ENCODE results near the gene MIB1. TPM values are rescaled to one million over a fixed set of nuclear protein-coding genes. Genes with fewer than 3 reads are reported as not detected.
"Not testable (repeated sequence)": the region's sequence is repeated elsewhere in the genome, so short reads cannot be mapped to it uniquely, and the experiment has no call there.

The MIB1 gene
- total RNA-seq (10 to 100 TPM; 39.0 to 45.1 TPM), total RNA-seq (162 to 441 reads per million in 2 donors)

DNA sequence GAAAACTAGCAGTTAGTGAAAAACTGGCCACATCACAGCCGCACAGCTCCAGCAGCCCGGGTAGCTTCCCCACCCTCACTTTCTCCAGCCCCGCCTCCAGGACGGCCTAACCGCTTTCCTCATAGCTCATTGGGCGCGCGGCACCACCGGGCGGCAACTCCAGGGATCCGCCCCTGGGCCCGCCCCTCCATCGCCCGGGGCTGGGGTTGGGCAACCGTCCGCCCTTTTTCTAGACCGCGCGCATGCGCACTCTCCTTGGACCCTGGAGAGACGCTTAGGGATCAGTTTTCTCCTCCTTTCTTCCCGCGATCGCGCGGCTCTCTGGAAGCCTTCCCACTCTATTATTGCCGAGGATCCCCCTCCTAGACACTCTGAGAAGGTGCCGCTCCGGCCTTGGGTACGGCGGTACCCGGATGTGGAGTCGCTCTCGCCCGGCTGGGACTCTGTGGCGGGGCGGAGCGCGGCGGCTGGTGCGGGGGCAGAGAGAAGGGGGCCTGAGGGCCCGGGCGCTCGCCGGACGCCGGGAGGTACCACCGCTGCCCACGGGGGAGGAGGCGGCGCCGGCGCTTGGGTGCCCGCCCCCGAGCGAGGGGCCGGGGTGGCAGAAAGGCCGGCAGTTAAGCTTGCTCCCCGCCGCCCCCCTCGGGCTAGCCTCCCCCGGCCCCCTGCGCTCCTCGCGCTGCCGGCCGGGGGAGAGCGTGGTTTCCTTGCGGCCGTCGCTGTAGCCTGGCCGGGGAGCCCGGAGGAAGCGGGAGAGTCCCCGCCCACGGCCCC is at the start of gene MIB1:
MIB1 (plus strand) TSS at position 255 of the 774 bp plus-strand sequence. CDS start 792 bp downstream, outside the sequence.
- H3K9me3 ChIP-seq (ENCODE audit: control insufficient read depth, low read length, poor library complexity, severe bottlenecking), result no peaks in the 10 kb centered on the region
- Mint-ChIP-seq H3K4me1 (peaks cover 35% of the 10 kb centered on the region), H3K27me3 (no peaks in the 10 kb centered on the region), H3K27ac (peak within 1 kb of the TSS; percentile 90), H3K36me3 (ENCODE audit: low read depth) (no peaks in the 10 kb centered on the region), H3K4me3 (peak within 1 kb of the TSS; percentile 93)
- ATAC-seq, result peak; percentile 97
- peak; percentile 98 to 99 (median 98) for DNase-seq

DNA sequence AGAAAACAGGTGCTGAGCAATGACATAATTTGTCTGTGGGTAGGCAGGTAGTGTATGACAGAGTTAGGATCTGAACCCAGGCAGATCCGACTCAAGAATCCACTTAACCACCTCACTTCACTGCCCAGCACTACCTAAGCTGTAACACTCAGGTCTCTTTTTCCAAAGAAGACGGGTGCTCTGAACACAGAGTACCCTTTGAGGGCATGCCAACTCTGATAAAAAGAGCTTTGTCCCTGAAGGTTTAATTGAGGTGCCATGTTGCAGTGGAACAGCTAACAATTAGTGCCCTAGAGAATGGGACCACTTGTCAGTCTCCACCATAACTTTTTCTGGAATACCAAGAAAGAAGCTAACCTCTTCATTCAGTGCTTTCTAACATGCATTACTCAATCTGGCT is 47.3 kb upstream of the MIB1 start:
- ATAC-seq (no peak), DNase-seq (no peak)
- no peaks in the 10 kb centered on the region for H3K9me3 ChIP-seq (ENCODE audit: control insufficient read depth, low read length, poor library complexity, severe bottlenecking)
- no peak overlapping the region for H3K4me3 Mint-ChIP-seq
- peak overlapping the region; percentile 68 for H3K27ac Mint-ChIP-seq
- H3K36me3 Mint-ChIP-seq (ENCODE audit: low read depth), result peaks cover 10% of the 10 kb centered on the region
- H3K4me1 Mint-ChIP-seq, result peaks cover 11% of the 10 kb centered on the region
- H3K27me3 Mint-ChIP-seq, result no peaks in the 10 kb centered on the region

- H3K36me3 Mint-ChIP-seq (ENCODE audit: low read depth), result peaks cover 2% of the 10 kb centered on the region
- ATAC-seq, result no peak
Measured at GRCh38 chr18:21700528-21701075, 40.0 kb upstream of the MIB1 start.

GRCh38 chr18:21701621-21702020 is 39.0 kb upstream of the MIB1 start:
- Mint-ChIP-seq H3K36me3 (ENCODE audit: low read depth) (no peaks in the 10 kb centered on the region), H3K4me1 (peaks cover 20% of the 10 kb centered on the region), H3K27ac (no peak overlapping the region), H3K27me3 (no peaks in the 10 kb centered on the region), H3K4me3 (no peak overlapping the region)
- H3K9me3 ChIP-seq (ENCODE audit: control insufficient read depth, low read length, poor library complexity, severe bottlenecking), result no peaks in the 10 kb centered on the region
- ATAC-seq, result no peak
- no peak for DNase-seq

More at GRCh38 chr18:21700528-21701075, 40.0 kb upstream of the MIB1 start:
- Mint-ChIP-seq H3K27ac (no peak overlapping the region), H3K4me1 (peaks cover 20% of the 10 kb centered on the region), H3K27me3 (no peaks in the 10 kb centered on the region), H3K4me3 (no peak overlapping the region)
- DNase-seq, result no peak
- no peaks in the 10 kb centered on the region for H3K9me3 ChIP-seq (ENCODE audit: control insufficient read depth, low read length, poor library complexity, severe bottlenecking)

DNA sequence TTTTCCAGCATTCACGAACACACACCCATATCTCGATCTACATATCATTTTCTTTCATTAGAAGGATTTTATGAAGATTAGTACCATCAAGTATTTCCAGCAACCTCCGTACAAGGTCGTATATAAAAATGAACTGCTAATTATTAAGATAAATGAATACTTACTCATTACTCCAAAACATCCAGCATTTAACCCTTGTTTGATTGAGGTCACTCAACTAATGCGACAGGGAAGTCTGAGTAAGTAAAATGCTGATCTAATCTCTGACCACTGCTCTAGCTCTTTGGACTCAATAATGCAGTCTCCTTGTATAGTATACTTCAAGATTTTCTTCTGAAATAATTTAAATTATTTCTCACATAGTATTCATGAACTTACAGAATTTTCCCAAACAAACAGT is 38.0 kb upstream of the MIB1 start:
- no peak for DNase-seq
- Mint-ChIP-seq H3K27ac (peak overlapping the region; percentile 90), H3K4me3 (peak overlapping the region; percentile 94), H3K27me3 (no peaks in the 10 kb centered on the region), H3K4me1 (peaks cover 22% of the 10 kb centered on the region), H3K36me3 (ENCODE audit: low read depth) (no peaks in the 10 kb centered on the region)
- no peak for ATAC-seq
- H3K9me3 ChIP-seq (ENCODE audit: control insufficient read depth, low read length, poor library complexity, severe bottlenecking), result no peaks in the 10 kb centered on the region

DNA sequence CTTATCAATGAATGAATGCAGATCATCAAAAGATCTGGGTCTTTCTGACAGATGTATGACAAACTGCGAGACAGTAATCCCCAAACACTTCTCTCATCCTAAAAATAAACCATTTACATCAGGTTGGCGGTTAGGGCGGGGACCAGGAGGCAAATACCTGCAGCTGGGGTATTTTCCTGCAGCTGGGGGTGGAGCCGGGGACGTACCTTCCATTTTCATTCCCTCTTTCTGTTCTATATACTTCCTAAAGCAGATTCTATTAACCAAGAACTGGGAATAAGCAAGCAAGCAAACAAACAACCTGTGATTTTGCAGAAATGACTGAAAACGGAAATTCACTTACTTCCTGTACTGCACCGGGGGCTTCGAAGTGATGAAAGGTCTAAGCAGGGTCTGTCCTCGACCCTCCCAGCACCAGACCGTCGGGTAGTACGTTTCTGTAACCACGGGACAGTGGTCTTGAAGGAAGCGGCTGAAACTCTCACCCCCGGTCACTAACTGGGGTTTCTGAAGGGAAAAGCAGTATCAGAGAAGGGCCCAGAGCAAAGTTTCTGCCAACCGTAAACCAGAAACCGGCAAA is 37.3 kb upstream of the MIB1 start:
- peak in 1 of 3 donors; percentile 15 for DNase-seq
- H3K27ac Mint-ChIP-seq, result peak overlapping the region; percentile 90
- peaks cover 20% of the 10 kb centered on the region for H3K4me1 Mint-ChIP-seq
- no peak for ATAC-seq
- H3K4me3 Mint-ChIP-seq, result peak overlapping the region; percentile 94
- H3K27me3 Mint-ChIP-seq, result no peaks in the 10 kb centered on the region
- no peaks in the 10 kb centered on the region for H3K36me3 Mint-ChIP-seq (ENCODE audit: low read depth)
- H3K9me3 ChIP-seq (ENCODE audit: control insufficient read depth, low read length, poor library complexity, severe bottlenecking), result no peaks in the 10 kb centered on the region

DNA sequence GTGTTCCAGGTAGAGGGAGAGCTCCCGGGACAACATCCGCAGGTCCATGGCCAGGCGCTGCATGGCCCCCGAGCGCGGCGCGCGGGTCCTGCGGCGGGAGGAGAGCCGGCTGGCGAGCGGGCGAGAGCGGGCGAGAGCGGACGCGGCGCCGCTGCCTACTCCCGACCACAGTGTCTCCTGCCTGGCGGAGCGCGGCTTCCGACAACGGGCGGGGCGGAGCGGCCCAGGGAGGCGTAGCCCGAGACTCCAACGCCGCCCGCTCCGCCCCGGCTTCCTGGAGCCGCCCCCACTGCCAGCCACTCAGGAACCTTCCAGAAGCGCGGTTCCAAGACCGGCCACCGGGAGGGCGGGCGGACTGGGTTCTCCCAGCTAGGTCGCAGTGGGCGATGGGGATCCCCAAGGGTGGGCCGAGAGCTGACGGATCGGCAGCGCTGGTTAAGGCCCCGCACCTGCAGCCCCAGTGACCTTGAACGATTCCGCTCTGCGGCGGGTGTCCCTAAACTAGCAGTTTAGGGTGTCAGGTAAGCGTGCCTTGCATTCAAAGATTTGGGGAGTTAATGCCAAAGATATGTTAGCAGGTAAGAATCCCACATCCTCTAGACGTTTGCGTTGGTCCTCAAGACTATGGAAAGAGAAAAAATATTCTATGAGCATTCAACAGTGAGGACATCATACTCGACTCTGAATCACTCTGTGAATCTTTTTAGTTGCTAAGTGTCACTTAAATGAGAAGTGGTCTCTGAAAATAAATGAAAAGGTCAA is 35.8 kb upstream of the MIB1 start, which contains the start of gene ABHD3:
ABHD3 (minus strand) TSS at position 172 of the 762 bp plus-strand sequence; CDS start at position 63, 109 bp downstream.
- Mint-ChIP-seq H3K4me1 (peaks cover 20% of the 10 kb centered on the region), H3K27ac (peak within 1 kb of the TSS; percentile 90), H3K27me3 (no peaks in the 10 kb centered on the region), H3K36me3 (ENCODE audit: low read depth) (no peaks in the 10 kb centered on the region), H3K4me3 (peak within 1 kb of the TSS; percentile 94)
- H3K9me3 ChIP-seq (ENCODE audit: control insufficient read depth, low read length, poor library complexity, severe bottlenecking), result no peaks in the 10 kb centered on the region
- peak; percentile 87 to 91 (median 91) for DNase-seq
- peak; percentile 94 for ATAC-seq

GRCh38 chr18:21706386-21706865 is 34.2 kb upstream of the MIB1 start:
- ATAC-seq (no peak), DNase-seq (no peak)
- Mint-ChIP-seq H3K27me3 (no peaks in the 10 kb centered on the region), H3K36me3 (ENCODE audit: low read depth) (no peaks in the 10 kb centered on the region), H3K27ac (no peak overlapping the region), H3K4me3 (no peak overlapping the region), H3K4me1 (peaks cover 20% of the 10 kb centered on the region)
- no peaks in the 10 kb centered on the region for H3K9me3 ChIP-seq (ENCODE audit: control insufficient read depth, low read length, poor library complexity, severe bottlenecking)

- not testable (repeated sequence) for H3K27me3 Mint-ChIP-seq; H3K9me3 ChIP-seq (ENCODE audit: control insufficient read depth, low read length, poor library complexity, severe bottlenecking); H3K36me3 Mint-ChIP-seq (ENCODE audit: low read depth); DNase-seq; H3K4me3 Mint-ChIP-seq; ATAC-seq; H3K27ac Mint-ChIP-seq
- peaks cover 20% of the 10 kb centered on the region for H3K4me1 Mint-ChIP-seq
Measured at GRCh38 chr18:21707130-21707529, 33.5 kb upstream of the MIB1 start.

DNA sequence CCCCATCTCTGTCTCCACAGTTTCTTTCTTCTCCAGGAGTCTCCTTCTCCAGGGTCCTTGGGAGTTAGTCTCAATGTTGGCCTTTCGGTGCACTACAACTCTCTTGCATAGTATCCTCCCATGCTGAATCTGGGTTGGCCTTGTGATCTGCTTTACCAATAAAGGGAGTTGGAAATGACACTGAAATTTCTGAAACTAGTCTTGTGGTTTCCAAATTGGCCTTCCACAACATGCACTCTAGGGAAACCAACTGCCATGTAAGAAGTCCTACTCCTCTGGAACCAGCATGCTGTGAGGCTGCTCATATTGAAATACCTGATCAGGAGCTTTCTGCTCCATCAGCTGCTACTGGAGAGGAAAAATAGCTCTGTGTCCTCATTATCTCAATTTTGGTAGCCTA is 26.1 kb upstream of the MIB1 start:
- H3K4me3 Mint-ChIP-seq, result no peak overlapping the region
- no peaks in the 10 kb centered on the region for H3K4me1 Mint-ChIP-seq
- H3K27ac Mint-ChIP-seq, result no peak overlapping the region
- DNase-seq (no peak), ATAC-seq (no peak)
- H3K36me3 Mint-ChIP-seq (ENCODE audit: low read depth), result peaks cover 3% of the 10 kb centered on the region
- no peaks in the 10 kb centered on the region for H3K27me3 Mint-ChIP-seq
- H3K9me3 ChIP-seq (ENCODE audit: control insufficient read depth, low read length, poor library complexity, severe bottlenecking), result no peaks in the 10 kb centered on the region

GRCh38 chr18:21722687-21723086 is 17.9 kb upstream of the MIB1 start:
- Mint-ChIP-seq H3K4me1 (no peaks in the 10 kb centered on the region), H3K4me3 (no peak overlapping the region), H3K27me3 (no peaks in the 10 kb centered on the region), H3K27ac (no peak overlapping the region), H3K36me3 (ENCODE audit: low read depth) (no peaks in the 10 kb centered on the region)
- DNase-seq (no peak), ATAC-seq (no peak)
- no peaks in the 10 kb centered on the region for H3K9me3 ChIP-seq (ENCODE audit: control insufficient read depth, low read length, poor library complexity, severe bottlenecking)

DNA sequence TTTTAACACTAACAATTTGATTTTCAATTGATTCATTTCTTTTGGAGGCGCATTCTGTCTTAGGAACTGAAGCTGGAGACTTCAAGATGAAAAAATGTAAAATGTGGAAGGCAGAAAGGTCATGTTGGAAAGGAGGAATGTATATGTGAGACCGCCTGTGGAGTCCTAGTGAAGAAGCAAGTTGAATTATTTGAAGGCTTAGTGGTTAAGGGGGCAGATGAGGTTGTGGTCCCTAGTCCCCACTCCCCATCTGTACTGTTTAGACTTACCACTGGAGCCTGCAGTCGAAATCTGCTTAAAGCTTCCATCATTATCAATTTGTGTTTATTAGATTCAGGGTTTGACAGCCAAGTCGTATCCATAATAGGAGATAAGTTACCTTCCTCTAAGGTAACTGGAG is 15.4 kb upstream of the MIB1 start:
- Mint-ChIP-seq H3K4me1 (no peaks in the 10 kb centered on the region), H3K27ac (no peak overlapping the region), H3K27me3 (peaks cover 6% of the 10 kb centered on the region), H3K4me3 (no peak overlapping the region), H3K36me3 (ENCODE audit: low read depth) (no peaks in the 10 kb centered on the region)
- no peaks in the 10 kb centered on the region for H3K9me3 ChIP-seq (ENCODE audit: control insufficient read depth, low read length, poor library complexity, severe bottlenecking)
- DNase-seq (no peak), ATAC-seq (no peak)

GRCh38 chr18:21727702-21728101 is 12.9 kb upstream of the MIB1 start:
- Mint-ChIP-seq H3K36me3 (ENCODE audit: low read depth) (peaks cover 2% of the 10 kb centered on the region), H3K27me3 (peaks cover 6% of the 10 kb centered on the region), H3K4me3 (no peak overlapping the region), H3K4me1 (peaks cover 2% of the 10 kb centered on the region), H3K27ac (no peak overlapping the region)
- DNase-seq (no peak), ATAC-seq (no peak)
- no peaks in the 10 kb centered on the region for H3K9me3 ChIP-seq (ENCODE audit: control insufficient read depth, low read length, poor library complexity, severe bottlenecking)

Measured in T-helper 17 cell (primary cell).